ENCODE results near the gene CDH20. TPM values are rescaled to one million over a fixed set of nuclear protein-coding genes. Genes with fewer than 3 reads are reported as not detected.

CDH20 gene
- not detected in 2 replicates for total RNA-seq

GRCh38 chr18:61333271-61333745 is at the start of gene CDH20:
TSS of gene CDH20 (plus strand) at chr18:61333430.

Measured in hair follicular keratinocyte (primary cell).